Calu3 (cell line): Measurements from ENCODE around the gene MIA3. TPM values are rescaled to one million over a fixed set of nuclear protein-coding genes. Genes with fewer than 3 reads are reported as not detected.

Experiments
- BruUV-seq: library from RNA; stranded (reverse); fragments of 400-500 nt; replicated peaks from 2 replicates; lab custom pipeline; 2021; lab: Mats Ljungman, UMichigan
- CTCF ChIA-PET: fragments of 300-600 bp; sonication (Branson Sonifier 250); formaldehyde crosslinking; loops from one replicate; lab custom pipeline; 2022; ENCODE audit warnings: antibody characterized with exemption; lab: Charles Lee
- DNase-seq: peaks from one replicate; pipeline ENCODE4 v3.0.0; 2022
- H3K27ac Mint-ChIP-seq: one replicate; pipeline ENCODE4 v1.8.0; 2022; ENCODE audit warnings: mixed read lengths; ENCODE audit not compliant: unreplicated experiment
- H3K27me3 Mint-ChIP-seq: one replicate; pipeline ENCODE4 v1.8.0; 2022; ENCODE audit warnings: mixed read lengths; ENCODE audit not compliant: unreplicated experiment
- H3K36me3 Mint-ChIP-seq: one replicate; pipeline ENCODE4 v1.8.0; 2022; ENCODE audit warnings: mild to moderate bottlenecking, moderate library complexity, mixed read lengths; ENCODE audit not compliant: insufficient read depth, unreplicated experiment
- H3K4me1 Mint-ChIP-seq: one replicate; pipeline ENCODE4 v1.8.0; 2022; ENCODE audit warnings: mild to moderate bottlenecking, low read depth, mixed read lengths; ENCODE audit not compliant: unreplicated experiment
- H3K4me3 Mint-ChIP-seq: one replicate; pipeline ENCODE4 v1.8.0; 2022; ENCODE audit warnings: mild to moderate bottlenecking, low read depth, moderate library complexity, mixed read lengths; ENCODE audit not compliant: unreplicated experiment
- H3K9me3 Mint-ChIP-seq: one replicate; pipeline ENCODE4 v1.8.0; 2022; ENCODE audit warnings: low read depth, mixed read lengths; ENCODE audit not compliant: unreplicated experiment
- intact Hi-C: fragments of 100-400 bp; cut with micrococcal nuclease; formaldehyde crosslinking; loops from one replicate; pipeline ENCODE4 v1.10.0; 2022; ENCODE audit not compliant: unreplicated experiment
- total RNA-seq: library from RNA; stranded (reverse); gene quantifications from 2 replicates; pipeline ENCODE4 v1.2.3, GENCODE V29; 2022
- TF ChIP-seq, protein P1 (sequence below): fragments of 200-600 bp; IDR thresholded peaks from one replicate; pipeline ENCODE4 v1.8.0; 2022; ENCODE audit warnings: antibody characterized with exemption; ENCODE audit not compliant: unreplicated experiment

MIA3 gene
- total RNA-seq, 1 experiment from 2014 or later: 72.6 TPM

DNA sequence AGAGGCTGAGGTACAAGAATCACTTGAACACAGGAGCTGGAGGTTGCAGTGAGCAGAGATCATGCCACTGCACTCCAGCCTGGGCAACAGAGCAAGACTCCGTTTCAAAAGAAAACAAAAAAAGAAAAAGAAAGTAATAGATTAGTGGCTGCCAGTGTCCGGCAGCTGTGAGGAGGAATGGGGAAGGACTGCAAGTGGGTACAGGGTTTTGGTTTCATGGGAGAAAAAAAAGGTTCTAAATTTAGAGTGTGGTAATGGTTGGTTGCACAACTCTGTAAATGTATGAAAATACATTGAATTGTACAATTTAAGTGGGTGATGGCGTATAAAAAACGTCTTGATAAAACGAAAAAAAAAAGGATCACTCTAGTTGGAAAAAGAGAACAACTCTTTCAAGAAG is 34.8 kb upstream of the MIA3 start:
- CTCF ChIA-PET: no interaction called here
- H3K36me3 Mint-ChIP-seq: peaks cover 31% of the 10 kb centered on the region
- H3K4me3 Mint-ChIP-seq: no peak overlapping the region
- H3K27me3 Mint-ChIP-seq: no peaks in the 10 kb centered on the region
- no peak for DNase-seq
- intact Hi-C loops: no loop called here
- H3K9me3 Mint-ChIP-seq: no peaks in the 10 kb centered on the region
- peak overlapping the region; percentile 16 for H3K27ac Mint-ChIP-seq
- TF ChIP-seq, protein P1, sequence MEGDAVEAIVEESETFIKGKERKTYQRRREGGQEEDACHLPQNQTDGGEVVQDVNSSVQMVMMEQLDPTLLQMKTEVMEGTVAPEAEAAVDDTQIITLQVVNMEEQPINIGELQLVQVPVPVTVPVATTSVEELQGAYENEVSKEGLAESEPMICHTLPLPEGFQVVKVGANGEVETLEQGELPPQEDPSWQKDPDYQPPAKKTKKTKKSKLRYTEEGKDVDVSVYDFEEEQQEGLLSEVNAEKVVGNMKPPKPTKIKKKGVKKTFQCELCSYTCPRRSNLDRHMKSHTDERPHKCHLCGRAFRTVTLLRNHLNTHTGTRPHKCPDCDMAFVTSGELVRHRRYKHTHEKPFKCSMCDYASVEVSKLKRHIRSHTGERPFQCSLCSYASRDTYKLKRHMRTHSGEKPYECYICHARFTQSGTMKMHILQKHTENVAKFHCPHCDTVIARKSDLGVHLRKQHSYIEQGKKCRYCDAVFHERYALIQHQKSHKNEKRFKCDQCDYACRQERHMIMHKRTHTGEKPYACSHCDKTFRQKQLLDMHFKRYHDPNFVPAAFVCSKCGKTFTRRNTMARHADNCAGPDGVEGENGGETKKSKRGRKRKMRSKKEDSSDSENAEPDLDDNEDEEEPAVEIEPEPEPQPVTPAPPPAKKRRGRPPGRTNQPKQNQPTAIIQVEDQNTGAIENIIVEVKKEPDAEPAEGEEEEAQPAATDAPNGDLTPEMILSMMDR: no peak
- no TSS peak for BruUV-seq
- peaks cover 26% of the 10 kb centered on the region for H3K4me1 Mint-ChIP-seq

DNA sequence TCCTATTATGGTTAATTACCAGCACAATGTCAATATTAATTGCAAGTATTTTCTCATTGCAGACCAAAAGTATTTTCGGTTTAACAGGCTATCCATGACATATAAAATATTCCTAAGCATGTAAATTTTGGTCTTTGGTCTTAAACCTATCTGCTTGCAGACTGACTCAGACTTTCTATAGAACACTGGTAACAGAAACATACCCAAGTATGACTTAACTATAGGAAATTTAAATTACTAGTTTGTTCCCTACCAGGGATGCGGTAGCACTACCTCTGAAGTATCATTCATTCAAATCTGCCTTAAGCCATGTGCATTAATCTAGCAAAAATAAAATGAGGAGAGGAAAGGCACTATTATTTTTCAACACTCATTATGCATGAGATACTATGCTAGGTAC is 31.1 kb upstream of the MIA3 start:
- Mint-ChIP-seq H3K36me3 (peaks cover 51% of the 10 kb centered on the region), H3K27ac (no peak overlapping the region), H3K9me3 (no peaks in the 10 kb centered on the region), H3K4me1 (peaks cover 39% of the 10 kb centered on the region), H3K27me3 (no peaks in the 10 kb centered on the region), H3K4me3 (no peak overlapping the region)
- BruUV-seq: no TSS peak
- CTCF ChIA-PET: no interaction called here
- DNase-seq: no peak
- intact Hi-C loops: no loop called here
- TF ChIP-seq, protein P1: no peak

DNA sequence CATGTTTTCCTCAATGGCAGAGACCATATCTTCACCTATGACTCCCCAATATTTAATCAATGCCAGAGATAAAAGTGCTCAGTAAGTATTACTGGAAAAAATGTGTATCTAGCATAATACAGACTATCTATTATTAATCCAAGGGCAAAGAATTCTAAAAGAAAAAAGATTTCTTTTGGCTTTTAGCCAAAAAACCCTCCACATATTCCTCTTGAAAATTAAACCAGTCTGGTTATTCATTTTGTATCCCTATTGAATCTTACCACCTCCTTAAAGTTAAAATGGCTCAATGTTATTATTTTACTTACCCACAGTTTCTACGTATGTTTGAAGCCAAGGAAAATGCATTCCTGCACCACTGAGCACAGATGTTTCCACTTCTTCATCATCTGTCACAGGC is 29.8 kb upstream of the MIA3 start:
- Mint-ChIP-seq H3K4me3 (no peak overlapping the region), H3K4me1 (peaks cover 26% of the 10 kb centered on the region), H3K27ac (no peak overlapping the region), H3K27me3 (no peaks in the 10 kb centered on the region), H3K9me3 (no peaks in the 10 kb centered on the region), H3K36me3 (peaks cover 41% of the 10 kb centered on the region)
- intact Hi-C loops: no loop called here
- no TSS peak for BruUV-seq
- CTCF ChIA-PET: no interaction called here
- TF ChIP-seq, protein P1: no peak
- no peak for DNase-seq

DNA sequence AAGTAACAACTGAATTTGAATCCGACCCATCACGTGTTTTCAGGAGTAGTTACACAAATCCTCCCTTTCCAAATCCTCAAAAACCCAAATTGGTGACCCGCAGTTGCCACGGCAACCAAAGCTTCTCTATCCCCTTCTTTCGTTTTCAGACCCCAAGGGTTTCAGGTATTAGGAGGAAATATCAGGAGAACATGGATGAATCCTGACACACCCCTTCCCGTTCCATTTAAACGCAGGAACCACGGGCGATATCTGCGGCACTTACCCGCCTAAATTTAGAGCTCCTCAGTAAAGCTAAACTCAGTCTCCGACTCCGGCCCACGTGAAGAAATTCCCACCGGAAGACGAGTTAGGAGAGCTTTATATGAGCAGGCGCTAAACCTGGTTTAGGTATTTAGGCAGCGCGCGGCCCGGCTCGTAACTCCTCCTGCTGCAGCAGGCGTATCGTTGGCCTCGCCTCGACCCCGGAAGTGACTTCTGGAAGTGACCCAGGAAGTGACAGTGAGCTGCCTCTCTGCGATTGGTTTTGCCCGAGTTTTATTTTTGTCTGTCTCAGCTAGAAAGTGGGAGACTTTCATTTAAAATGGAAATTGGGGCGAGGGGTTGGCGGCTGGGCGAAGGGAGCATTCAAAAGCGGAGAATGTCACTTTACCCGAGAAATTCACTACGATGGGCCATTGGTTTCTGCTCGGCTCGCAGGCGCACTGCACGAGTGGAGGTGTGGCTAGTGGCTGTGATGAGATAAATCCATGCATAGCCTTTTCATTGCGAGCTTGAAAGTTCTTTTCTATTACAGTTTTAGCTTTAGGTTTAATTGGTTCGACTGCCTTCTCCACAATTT is 28.2 kb upstream of the MIA3 start, which contains the start of gene TAF1A:
TAF1A (minus strand) TSS at position 472 of the 841 bp plus-strand sequence.
- BruUV-seq: TSS peak; percentile 98
- intact Hi-C loops: no loop called here
- H3K4me1 Mint-ChIP-seq: peaks cover 23% of the 10 kb centered on the region
- TF ChIP-seq, protein P1: no peak
- H3K27ac Mint-ChIP-seq: peak within 1 kb of the TSS; percentile 82
- H3K4me3 Mint-ChIP-seq: peak within 1 kb of the TSS; percentile 93
- H3K9me3 Mint-ChIP-seq: no peaks in the 10 kb centered on the region
- DNase-seq: peak; percentile 85
- no peaks in the 10 kb centered on the region for H3K27me3 Mint-ChIP-seq
- CTCF ChIA-PET: interaction anchor here (0.6 to 0.9 kb wide), 4 partner anchors 9 to 125 kb away, joined by 3 to 4 read pairs (median 4); no protein-coding TSS in a partner anchor
- H3K36me3 Mint-ChIP-seq: peaks cover 27% of the 10 kb centered on the region
